T follicular helper cell (primary cell): ENCODE measurements around the gene RPN1.
"Not testable (repeated sequence)": the region's sequence is repeated elsewhere in the genome, so short reads cannot be mapped to it uniquely, and the experiment has no call there.

Experiments
- DNase-seq: peaks from one replicate; pipeline ENCODE4 v3.0.0-alpha.2; 2020; ENCODE audit warnings: low read depth
- total RNA-seq, 2 experiments: gene quantifications; one replicate each; lab custom pipeline; 2026; lab: John Stamatoyannopoulos, UW

RPN1 gene
- 234 to 405 reads per million in 2 experiments for total RNA-seq

GRCh38 chr3:128650096-128651050, at the start of gene RPN1:
Gene RPN1, minus strand, starts transcription at chr3:128650818. Its CDS starts 18 bp downstream, at chr3:128650800.
- peak; percentile 95 for DNase-seq

DNA sequence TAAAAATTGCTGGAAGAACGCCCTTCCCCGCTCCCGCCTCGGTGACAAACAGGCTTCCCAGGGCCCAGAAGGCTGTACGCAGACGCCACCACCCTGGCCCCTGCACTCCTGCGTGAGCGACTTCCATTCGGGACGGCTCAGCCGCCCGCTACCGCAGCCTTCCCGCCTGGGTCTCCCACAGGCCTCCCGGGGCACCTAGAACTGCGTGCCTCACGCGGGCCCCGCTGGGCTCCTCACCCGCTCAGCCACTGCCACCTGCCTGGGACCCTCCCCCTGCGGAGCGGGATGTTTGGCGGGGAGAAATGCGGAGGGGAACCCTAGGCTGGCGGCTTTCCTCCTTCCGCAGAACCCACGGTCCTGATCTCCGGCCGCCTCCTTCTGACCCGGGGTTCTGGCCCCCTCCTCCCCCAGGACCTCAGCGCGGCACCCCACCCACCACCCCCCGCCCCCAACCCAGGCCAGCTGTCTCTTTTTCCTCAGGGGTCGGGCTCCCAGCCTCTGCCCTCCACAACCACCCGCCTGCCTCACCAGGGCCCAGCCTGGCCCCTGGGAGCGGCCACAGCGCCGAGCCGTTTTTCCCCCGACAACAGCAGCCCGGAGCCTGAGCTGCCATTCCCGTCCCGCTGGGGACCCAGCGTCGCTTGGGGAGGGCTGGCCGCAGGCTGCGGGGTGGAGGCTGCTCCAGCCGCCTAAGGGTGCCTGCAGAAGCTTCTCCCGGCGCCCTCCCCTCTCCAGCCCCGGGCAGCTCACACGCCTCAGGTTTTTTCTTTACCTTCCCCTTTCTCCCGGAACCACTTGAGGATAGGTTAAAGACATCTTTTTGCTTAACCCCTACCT, 47.8 kb upstream of the RPN1 start:
- DNase-seq: no peak

DNA sequence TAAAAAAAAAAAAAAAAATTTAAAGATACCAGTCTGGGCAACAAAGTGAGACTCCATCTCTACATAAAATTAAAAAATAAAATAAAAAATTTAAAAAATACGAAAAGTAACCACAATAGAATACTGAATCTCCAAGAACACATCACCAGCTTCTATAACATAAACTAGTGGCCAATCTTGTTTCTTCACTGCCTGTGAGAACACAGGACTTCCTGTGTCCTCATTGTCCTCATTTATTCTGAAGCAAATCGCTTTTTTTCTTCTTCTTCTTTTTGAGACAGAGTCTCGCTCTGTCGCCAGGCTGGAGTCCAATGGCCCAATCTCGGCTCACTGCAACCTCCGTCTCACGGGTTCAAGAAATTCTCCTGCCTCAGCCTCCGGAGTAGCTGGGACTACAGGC, 46.7 kb upstream of the RPN1 start:
- DNase-seq: no peak

- DNase-seq: no peak
Measured at GRCh38 chr3:128693696-128694095, 43.1 kb upstream of the RPN1 start.

DNA sequence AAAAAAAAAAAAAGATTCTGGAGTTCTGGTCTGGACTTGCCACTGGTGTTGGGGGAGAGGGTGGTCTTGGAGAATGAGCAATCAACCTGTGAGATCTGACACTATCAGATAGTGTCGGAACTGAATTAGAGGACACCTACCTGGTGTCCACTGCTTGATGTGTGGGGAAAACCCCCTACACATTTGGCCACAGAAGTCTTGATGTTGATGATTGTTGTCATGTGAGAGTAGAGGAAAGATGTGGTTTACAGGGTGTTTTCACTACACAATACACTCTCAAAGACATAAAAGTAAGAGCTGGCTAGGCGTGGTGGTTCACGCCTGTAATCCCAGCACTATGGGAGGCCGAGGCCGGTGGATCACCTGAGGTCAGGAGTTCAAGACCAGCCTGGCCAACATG, 38.4 kb upstream of the RPN1 start:
- no peak for DNase-seq

GRCh38 chr3:128686465-128686864, 35.8 kb upstream of the RPN1 start:
- DNase-seq: no peak

GRCh38 chr3:128684986-128685726, 34.5 kb upstream of the RPN1 start:
- DNase-seq: no peak

- no peak for DNase-seq
Measured at GRCh38 chr3:128683957-128684356, 33.3 kb upstream of the RPN1 start.

DNA sequence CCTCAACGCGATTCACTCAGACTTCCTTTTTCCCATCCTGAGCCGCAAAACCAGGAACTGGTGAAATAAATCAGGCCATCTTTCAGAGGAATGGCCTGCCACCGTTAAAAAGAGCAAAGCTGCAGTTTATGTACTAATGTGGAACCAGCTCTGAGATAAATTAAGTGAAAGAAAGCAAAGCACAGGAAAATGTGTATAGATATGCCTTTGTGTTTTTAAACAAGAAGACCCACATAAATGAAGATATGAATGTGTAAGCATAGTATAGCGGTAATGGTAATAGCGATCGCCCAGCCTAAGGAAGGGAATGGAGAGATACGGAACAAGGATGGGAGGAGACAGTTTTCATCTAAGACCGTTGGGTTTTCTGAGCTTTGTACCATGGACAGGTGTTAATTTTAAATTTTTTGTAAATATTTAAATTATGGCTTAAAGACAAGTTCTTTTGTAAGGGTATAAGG, 30.8 kb upstream of the RPN1 start:
- DNase-seq: no peak

DNA sequence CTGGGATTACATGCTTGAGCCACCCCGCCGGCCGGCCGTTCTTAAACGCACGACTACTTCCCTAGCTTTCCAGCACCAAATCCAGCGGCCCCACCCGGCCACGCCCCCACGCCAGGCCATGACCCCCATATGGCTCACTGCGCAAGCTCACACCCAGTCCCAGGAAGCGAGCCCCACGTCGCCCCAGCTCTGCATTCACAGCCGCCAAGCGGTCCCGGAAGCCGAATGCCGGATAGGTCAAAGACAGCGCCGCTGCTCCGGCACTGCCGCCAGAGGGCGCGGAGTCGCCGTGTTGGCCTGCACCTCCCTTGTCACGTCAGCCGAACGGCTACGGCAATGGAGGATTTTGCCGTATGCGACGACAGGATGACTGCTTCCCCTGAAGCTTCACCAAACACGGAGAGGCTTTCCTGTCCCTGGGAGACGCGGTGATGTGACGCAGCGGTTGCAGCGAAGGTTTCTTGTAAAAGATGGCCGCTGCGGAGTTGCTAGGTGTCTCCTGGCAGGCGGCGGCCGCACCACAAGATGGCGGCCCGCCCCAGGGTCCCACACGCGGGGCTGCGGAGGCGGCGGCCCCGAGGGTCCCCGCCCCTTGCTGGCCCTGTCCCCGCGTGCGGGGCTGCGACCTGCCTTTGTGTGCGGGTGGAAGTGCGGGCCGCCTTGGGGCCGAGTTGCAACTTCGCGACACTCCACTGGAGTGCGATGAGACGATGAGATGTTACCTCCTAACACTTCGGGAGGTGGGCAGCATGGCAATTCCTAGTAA, 30.2 kb upstream of the RPN1 start:
- DNase-seq: peak; percentile 94

DNA sequence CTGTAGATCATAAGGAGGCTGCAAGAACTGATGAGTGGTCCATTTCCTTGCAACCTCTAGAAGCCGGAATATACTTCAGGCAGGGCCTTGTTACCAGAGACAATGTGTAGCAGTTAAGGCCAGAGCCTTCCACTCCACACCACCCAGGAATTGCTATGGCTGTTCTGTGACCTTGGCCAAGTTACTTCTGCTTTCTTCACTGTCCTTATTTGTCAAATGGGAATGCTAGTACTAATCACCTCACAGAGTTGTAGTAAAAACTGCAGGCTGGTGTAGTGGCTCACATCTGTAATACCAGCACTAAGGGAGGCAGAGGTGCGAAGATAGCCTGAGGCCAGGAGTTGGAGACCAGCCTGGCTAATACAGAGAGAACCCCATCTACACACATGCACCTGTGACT, 28.7 kb upstream of the RPN1 start:
- no peak for DNase-seq

- not testable (repeated sequence) for DNase-seq
Measured at GRCh38 chr3:128675802-128676201, 25.2 kb upstream of the RPN1 start.

GRCh38 chr3:128674161-128674784, 23.7 kb upstream of the RPN1 start:
- DNase-seq: no peak

DNA sequence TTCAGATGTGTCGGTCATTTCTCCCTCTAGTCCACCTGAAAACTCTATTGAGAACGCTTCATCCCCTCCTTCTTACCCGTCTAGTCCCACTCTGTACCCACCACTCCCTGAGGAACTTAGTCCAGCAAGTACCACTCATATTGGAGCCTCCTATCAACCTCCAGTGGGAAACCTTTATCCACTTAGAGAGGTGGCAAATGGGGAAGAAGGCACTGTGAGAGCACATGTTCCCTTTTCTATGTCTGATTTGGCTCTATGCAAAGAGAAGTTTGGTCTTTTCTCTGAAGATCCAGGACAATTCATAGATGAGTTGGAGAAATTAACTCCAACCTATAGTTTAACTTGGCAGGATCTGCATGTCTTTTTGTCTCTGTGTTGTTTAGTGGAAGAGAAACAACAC, 17.0 kb upstream of the RPN1 start:
- no peak for DNase-seq

- no peak for DNase-seq
Measured at GRCh38 chr3:128665362-128666021, 14.9 kb upstream of the RPN1 start.

DNA sequence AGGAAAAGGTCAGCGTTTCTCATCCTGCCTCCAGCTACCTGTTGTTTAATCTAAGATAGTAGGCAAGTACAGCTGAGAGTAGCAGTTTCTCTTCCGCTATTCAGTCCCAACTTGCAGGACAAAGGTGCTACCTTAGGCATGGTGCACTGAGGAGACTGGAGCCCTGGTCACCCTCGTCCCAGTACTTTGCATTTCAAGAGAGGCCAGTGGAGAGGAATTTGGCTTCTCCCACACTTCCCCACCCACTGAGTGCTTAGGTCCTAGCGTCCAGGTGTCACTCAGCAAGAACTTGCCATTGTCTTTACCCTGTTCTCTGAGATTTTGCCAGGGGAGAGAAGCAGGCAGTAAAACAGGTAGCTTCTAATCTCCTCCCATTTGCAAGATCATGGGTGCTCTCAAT, 12.5 kb upstream of the RPN1 start:
- no peak for DNase-seq

- no peak for DNase-seq
Measured at GRCh38 chr3:128655531-128655930, 4.9 kb upstream of the RPN1 start.

GRCh38 chr3:128653993-128654805, 3.6 kb upstream of the RPN1 start:
- not testable (repeated sequence) for DNase-seq

- DNase-seq: peak; percentile 28
Measured at GRCh38 chr3:128653383-128653992, 2.9 kb upstream of the RPN1 start.
